Stimulated activated CD8-positive, alpha-beta memory T cell treated with anti-CD3 and anti-CD28 coated beads, Interleukin-7, amount 100 ng/mL, for 4 hours (primary cell): ENCODE measurements around the gene SUFU.
"Not testable (repeated sequence)": the region's sequence is repeated elsewhere in the genome, so short reads cannot be mapped to it uniquely, and the experiment has no call there.

Experiments used
- DNase-seq, 2 donors: peaks; one replicate each; pipeline ENCODE4 v3.0.0-alpha.2; 2020; ENCODE audit warnings: low read depth in 2 of 2

SUFU gene

DNA sequence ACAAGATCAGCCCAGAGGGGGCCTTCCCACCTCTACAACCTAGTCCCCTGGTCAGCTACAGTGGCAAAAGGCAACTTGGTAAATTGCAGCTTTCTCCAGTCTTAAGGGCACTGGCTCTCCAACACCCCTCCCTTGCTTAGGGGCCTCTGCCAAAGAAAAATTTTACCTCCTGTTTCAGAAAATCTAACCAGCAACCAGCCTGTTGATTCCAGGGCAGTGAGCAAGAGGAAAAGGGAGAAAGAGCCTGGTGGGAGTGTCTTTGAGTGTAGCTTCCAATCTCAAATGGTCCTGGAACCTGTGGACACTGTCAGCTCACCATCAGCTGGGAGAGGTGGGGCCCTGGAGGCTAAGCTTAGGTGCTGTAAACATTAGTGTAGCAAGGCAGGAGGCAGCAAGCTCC is 24.1 kb upstream of the SUFU start:
- DNase-seq, result no peak

DNA sequence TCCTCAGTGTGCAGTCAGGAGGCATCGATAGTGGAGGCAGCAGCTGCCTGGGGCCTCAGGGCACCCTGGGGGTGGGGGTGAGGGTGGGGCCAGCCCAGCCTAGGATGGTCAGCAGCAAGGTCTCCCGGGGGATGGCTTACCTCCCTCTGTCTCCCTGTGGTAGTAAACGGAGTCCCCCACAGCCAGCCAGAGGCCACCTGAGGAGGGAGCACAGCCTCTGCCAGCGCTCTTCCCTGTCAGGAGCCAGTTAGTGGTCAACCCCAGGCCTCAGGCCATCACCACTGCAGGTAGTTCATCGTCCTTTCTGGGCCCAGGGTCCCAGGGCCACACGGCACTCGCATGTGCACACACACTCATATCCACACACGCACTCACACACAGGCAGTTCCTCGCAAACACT is 23.4 kb upstream of the SUFU start:
- no peak for DNase-seq

DNA sequence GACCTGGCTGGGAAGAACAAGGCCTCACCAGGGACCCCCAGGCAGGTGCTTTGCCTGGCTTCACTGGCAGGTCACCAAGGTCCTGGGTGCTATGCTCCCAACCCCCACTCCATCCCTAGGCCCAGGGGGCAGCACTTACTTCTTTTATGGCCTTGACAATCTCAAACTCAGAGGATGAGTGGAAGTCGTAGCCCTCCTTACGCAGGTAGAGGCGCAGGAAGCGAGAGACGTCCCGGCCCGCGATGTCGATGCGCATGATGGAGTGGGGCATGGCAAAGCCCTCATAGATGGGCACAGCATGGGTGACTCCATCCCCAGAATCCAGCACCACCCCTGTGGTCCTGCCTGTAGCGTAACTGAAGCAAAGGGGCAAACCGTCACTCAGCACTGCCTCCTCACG is 19.8 kb upstream of the SUFU start:
- DNase-seq, result no peak

DNA sequence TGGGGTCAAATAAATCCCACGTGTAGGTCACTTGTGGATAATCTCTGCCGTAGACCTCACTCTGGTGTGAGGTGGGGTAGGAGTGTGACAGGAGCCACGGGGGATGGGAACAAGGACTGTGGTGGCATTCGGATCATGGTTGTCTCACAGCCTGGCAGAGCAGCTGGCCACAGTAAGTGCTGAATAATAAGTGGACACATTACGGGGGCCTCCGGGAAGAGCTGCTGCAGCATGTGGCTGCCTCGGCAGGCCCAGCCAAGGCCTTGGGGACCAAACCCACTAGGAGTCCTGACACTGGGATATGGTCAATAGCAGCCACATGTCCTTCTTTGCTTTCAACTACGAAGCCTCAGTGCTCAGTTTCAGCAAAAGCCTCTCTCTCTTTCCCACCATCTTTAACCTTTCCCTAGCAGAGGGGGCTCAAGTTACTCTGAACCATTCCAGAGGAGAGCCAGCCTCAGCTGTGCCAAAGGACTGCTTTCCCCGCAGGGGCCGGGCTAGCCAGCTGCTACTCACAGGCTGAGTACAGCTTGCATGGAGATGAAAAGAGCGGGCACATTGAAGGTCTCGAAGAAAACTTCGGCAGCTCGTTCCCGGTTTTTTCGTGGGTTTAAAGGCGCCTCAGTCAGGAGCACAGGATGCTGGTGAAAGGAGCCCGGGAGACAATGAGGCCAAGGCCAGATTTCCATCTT is 18.5 kb upstream of the SUFU start:
- DNase-seq, result no peak

DNA sequence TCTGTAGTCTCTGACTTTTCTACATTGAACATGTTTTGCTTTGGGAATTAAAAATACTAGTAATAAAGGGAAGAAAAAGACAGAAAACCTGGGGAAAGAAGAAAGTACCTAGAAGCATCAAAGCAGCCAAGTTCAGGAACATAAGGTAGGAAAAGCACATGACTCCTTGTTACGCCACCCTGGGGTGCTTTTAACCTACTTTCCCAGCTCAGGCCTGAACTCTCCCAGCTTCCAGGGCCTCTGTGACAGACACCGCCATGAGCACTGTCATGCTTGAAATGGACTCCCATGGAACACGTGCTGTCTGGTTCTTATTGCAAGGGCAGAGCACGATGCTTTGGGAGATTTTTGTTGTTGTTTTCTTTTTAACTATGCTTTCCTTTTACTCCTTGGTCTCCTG is 12.6 kb upstream of the SUFU start:
- no peak for DNase-seq

DNA sequence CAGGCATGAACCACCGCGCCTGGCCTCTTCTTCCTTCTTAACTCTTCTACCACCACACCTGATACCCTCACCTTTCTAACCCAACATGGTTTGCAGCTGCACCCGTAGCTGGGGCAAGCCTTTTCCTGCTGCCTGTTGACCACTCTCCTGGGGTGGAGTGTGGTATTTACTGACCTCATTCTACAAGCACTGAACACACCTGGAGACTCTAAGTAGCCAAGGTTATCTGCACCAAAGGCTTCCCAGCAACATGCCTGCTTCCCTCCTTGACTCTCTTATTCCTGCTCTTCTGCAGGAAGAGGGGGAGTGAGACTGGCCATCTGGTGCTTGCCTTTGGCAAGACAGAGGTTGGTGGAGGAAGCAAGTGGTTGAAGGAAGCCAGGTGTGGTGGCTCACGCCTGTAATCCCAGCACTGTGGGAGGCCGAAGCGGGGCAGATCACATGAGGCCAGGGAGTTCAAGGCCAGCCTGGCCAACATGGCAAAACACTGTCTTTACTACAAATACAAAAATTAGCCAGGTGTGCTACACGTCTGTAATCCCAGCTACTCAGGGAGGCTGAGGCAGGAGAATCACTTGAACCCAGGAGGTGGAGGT is 11.3 kb upstream of the SUFU start:
- no peak for DNase-seq

DNA sequence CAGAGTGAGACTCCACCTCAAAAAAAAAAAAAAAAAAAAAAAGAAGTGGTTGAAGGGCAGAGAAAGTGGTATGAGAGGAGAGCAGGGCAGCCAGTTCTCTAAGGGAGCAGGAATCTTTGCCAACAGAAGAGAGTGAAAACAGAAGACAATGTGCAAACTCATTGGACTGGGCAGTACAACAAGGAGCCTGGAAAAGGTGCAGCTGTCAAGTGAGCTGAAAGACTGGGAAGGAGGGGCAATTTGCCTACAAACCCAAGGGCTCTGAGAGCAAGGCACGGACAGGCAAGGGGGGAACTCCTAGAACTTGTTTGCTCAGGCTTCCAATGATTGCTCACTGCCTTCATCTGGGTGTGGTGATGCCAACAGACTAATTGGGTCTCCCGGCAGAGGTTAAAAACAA is 10.8 kb upstream of the SUFU start:
- no peak for DNase-seq

DNA sequence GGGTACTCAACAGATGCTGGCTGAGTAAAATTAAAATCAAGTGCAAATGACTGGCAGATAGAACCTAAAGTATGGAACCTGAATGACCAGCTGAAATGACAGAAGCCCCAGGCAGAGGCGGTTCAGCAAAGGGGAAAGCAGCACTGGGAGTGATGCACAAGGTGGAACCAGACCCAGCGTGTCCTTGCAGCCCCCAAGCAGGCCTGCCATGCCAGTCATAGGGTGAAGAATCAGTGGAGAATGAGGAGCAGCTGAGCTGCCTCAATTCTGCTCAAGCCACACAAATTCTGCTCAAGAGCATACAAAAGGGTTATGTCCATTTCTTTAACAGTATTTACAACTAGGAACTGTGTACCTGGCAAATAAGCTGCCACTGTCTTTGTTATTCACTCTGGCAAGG is 10.0 kb upstream of the SUFU start:
- DNase-seq, result no peak

DNA sequence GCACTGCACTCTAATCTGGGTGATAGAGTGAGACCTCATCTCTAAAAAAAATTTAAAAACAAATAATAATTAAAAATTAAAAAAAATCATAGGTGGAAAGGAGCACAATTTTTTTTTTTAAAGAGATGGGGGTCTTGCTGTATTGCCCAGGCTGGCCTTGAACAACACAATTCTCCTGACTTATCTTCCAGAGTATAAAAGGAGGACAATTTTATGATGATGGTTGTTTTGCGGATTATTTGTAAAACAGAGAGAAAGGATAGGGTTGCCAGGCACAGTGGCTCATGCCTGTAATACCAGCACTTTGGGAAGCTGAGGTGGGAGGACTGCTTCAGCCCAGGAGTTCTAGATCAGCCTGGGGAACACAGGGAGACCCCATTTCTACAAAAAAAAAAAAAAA is 6.2 kb upstream of the SUFU start:
- DNase-seq, result no peak

DNA sequence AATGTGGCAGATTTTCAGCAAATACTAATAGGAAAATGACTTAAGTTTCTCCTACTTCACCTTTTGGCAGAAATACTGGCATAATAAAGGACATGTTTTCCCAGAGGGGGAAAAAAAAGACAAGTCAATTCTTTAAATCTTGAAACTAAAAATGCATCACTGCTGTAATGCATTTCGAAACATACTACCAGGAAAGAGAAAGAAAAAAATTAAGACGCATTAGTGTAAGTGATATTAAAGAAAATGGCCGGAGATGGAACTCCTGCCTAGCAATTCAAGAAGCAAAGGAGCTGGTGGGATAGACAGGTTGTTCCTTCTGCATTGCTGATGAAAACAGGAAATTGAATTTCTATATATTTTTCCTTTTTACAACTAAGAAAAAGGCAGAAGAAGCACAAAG is 4.4 kb upstream of the SUFU start:
- no peak for DNase-seq

DNA sequence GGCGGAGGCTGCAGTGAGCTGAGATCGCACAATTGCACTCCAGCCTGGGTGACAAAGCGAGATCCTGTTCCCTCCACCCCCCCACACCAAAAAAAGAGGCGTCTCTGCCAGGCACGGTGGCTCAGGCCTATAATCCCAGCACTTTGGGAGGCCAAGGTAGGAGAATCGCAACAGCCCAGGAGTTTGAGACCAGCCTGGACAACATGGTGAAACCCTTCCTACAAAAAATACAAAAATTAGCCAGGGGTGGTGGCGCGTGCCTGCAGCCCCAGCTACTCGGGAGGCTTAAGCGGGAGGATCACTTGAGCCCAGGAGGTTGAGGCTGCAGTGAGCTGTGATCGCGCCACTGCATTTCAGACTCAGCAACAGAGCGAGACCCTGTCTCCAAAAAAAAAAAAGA is 3.1 kb upstream of the SUFU start:
- DNase-seq, result not testable (repeated sequence)

DNA sequence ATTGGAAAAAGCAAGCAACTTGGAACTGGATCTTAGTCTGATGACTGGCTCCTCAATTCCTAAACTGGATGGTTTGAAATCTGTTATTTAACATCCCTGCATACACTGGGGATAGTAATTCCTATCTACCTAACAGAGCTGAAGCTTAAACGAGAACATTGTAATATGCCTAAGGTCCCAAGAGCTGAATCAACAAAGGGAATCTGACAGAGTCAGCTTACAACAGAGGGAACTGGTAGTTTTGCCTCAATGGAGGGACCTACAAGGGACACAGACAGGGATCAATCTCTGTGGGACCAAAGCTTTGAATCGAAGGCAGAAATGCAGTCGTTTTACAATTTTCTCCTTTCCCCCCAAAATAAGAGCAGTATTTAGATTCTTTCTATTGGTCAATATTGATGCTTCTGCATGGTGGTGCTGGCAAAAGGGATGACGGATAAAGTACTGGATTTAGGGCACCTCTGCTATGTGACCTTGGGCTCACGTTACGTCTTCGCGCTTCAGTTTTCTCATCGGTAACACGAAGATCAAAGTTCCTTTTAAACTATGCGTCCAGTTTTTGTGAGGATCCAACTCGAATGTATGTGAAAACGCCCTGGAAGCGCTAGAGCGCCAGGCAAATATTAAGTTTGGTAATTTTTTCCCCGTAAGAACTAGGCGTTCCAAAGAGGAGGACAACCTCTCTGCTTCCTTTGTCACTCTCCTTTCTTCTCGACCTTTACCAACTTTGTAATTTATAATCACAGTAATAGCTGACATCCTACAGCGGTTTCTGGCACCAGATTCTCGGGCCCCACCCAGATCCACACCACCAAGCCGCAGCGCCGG is 2.4 kb upstream of the SUFU start:
- no peak for DNase-seq

DNA sequence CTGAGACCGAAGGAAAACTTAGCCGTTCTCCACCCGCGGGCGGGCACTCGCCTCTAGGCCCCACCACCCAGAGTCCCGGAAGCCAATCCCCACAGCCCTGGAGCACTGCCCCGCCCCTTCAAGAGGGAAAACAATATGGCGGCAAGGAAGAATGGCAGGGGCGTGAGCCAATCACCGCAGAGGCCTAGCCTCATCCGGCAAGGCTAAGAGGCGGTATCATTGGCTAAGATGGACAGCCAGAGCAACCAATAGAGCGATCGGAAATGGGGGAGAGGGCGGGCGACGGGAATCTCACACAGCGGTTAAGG is 1.8 kb upstream of the SUFU start:
- DNase-seq, result peak; percentile 97 to 98

DNA sequence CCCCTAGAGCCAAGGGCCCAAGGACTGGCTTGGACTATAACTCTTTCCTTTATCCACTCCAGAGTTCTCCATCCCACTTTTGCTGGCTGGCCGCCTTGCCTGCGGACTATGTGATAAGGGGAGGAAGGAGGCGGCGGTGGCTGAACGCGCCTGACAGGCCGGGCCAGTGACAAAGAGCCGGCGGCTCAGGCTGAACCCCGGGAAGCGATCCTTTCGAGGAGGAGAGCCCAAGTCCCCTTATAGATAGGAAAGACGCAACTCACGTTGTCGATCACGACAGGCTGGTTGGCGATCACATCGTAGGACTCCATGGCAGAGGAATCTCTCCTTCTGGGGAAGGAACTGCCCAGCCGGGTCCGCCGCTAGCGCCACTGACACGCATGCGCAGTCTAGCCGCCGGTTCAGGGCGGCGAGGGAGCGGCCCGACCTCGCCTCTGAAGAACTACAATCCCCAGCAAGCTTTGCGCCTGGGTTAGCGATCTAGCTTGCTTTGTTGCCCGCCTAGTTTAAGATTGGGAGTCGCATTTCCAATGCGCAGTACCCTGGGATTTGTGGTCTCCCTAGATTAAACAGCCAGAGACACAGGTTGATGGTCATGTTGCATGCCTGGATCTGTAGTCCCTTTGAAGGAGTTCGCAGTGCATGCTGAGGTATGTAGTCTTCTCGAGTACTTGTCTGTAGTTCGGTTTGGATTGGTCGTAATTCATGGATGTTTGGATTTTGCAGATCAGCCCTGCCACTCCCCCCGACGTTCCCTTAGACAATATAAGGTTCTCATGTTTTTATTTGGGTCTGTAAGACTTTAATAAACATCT is 1.2 kb upstream of the SUFU start, which contains the start of gene ACTR1A:
Gene ACTR1A (minus strand): TSS at position 376 of the 815 bp plus-strand sequence. CDS start 65 bp downstream, at position 311.
- DNase-seq, result peak; percentile 88 to 90

DNA sequence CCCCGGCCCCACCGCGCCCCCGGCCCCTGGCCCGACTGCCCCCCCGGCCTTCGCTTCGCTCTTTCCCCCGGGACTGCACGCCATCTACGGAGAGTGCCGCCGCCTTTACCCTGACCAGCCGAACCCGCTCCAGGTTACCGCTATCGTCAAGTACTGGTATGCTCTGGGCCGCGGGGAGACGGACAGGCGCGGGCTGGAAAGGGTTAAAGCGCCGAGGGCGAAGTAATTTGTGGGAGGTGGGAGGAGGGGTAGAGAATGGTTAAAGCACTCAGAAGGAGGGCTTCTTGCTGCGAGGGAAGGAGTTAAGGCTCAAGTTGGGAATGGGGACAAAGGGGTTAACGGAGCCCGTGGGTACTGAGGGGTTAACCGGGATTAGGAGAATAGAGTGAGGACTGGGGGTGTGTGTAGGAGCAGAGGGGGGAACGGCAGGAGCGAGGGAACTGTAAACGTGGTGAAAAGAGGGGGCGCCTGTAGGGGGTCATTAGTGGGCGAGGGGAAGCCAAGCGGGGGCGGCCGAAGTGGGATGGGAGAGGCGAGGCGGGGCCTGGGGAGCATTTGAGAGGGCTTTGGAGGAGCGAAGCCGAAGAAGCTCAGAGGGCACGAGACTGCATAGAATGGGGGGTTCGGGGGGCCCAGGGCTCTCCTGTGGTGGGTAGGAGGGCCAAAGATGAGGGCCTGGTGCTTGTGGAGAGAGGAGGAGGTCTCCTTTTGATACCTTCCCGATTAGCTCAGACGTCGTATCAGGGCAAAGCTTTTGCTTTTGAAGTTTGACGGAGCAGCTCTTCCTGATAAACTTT is 605 bp downstream of the SUFU start:
- DNase-seq, result peak in 1 of 2 donors; percentile 17

DNA sequence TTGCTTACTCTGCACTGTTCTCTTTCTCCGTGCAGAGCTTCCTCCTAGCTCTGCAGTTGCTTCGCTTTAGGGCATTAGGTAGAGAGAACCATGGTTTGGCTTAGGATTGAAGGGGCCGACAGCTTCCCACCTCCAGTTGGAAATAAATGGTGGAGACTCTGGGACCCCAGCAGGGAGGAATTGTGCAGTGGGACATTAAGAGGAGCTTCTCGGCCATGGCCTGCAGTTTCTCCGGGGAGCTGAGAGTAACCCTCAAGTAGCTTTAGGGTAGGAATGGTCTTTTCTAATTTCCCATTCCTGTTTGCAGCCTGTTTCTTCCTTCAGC is 1.2 kb downstream of the SUFU start:
- DNase-seq, result no peak

DNA sequence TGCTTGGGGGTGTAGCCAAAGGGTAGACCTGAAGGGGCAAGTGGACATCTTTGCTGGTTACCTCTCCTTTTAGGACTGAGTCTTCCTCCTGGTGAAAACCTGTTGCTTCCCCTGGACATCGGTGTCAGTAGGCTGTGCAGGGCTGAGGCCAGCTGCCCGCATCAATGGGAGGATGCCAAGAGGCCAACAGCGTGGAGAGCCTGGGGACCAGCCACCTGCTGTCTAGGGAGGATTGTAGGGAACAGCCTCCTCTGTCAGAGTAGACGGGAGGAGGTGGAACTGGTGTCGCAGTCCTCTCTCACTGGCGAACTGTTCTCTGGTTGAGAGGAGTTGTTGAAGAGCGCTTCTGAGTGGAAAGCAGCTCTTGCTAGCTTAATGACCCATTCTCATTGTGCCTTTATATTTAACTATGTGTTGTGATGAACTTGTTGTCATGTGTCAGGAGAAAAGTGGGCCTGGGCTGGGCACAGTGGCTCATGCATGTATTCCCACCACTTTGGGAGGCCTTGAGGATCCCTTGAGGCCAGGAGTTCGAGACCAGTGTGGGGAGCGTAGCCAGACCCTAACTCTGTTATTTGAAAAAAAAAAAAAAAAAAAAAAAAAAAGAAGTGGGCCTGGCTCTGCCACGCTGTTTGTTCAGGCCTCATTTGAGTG is 1.8 kb downstream of the SUFU start:
- DNase-seq, result no peak

DNA sequence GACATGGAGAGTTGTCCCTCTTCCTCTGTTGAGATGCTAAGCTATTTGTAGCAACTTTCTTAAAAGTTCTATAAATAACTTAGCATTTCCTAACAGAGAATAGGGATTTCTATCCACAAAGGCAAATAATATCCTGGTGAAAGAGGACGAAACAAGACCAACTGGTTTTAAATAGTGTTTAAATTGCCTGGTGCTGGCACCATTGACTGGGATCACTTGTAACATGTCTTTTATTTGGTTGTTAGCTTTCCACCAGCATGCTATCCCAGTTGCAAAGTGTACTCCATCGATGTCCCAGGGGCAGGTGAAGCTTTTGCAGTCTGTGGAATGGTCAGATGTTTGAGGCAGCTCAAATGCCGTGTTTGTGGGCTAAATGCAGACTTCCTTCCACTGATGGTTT is 3.7 kb downstream of the SUFU start:
- no peak for DNase-seq

DNA sequence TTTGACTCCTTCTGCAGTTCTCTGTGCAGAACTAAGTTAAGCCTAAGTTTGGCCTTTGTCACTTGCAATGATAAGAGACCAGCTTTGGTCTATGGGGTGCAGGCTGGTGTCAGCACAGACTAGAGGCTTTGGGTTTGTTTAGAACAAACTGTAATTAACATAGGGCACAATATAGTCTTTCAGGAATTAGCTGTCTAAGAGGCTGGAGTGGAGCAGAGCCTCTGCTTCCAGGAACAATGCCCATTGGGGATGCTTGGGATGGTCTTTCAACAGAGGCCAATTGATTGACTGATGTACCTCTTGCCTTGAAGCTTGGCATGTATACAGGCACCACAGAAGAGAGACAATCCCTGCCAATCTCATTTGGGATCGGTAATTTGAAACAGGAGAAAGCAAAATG is 4.7 kb downstream of the SUFU start:
- DNase-seq, result no peak

DNA sequence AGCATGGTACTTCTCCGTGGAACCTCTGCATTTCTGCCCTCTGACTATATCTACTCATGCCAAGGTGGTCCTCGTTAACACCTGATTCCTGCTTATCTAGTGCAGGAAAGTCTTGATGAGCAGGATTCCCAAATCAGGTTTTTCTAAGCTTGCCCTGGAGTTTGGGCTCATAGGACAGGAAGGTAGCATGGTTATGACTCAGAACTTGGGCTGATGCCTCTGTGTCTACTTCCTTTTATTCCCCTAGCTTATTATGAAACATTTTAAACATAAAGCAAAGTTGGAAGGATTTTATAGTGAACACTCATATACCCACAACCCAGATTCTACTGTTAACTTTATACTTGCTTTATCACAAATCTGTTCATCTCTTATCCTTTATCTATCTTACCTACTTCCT is 5.6 kb downstream of the SUFU start:
- no peak for DNase-seq
